HEK293 (cell line): ENCODE results near the gene INPP5D.

Experiments
- CTCF ChIA-PET: fragments of 350-600 bp; formaldehyde crosslinking; extraction: SDS; loops from one replicate; lab custom pipeline; 2021; ENCODE audit warnings: antibody characterized with exemption; lab: Yijun Ruan, JAX
- POLR2A ChIA-PET: fragments of 300-600 bp; formaldehyde crosslinking; extraction: SDS; loops from one replicate; lab custom pipeline; 2020; ENCODE audit warnings: antibody characterized with exemption, inconsistent platforms; lab: Yijun Ruan, JAX
- H3K27ac ChIP-seq: fragments of 200-500 bp; sonication (Bioruptor generic); 2 replicates; pipeline ENCODE4 v1.5.1; 2014; ENCODE audit warnings: low read depth, low read length, control low read depth, inconsistent platforms; ENCODE audit errors: extremely low read depth
- H3K36me3 ChIP-seq, 2 experiments: fragments of 200-500 bp in 1 of 2; sonication (Bioruptor generic) in 1 of 2; 1 replicate in 1 of 2; 2 replicates in 1 of 2; pipeline ENCODE4 v1.5.1; 2014 to 2017; ENCODE audit warnings: inconsistent platforms in 2 of 2, low read length in 2 of 2; ENCODE audit not compliant: control insufficient read depth in 2 of 2, insufficient read depth in 1 of 2
- H3K4me1 ChIP-seq: fragments of 200-500 bp; sonication (Bioruptor generic); 2 replicates; pipeline ENCODE4 v1.5.1; 2014; ENCODE audit warnings: mild to moderate bottlenecking, low read length, inconsistent platforms; ENCODE audit not compliant: control insufficient read depth, insufficient read depth
- H3K4me3 ChIP-seq: 2 replicates; pipeline ENCODE4 v1.5.1; 2011; ENCODE audit warnings: low read depth, mild to moderate bottlenecking, control low read depth, low read length, moderate library complexity
- H3K9me3 ChIP-seq: fragments of 200-500 bp; sonication (Bioruptor generic); 2 replicates; pipeline ENCODE4 v1.5.1; 2014; ENCODE audit warnings: low read depth, low read length, inconsistent platforms; ENCODE audit not compliant: control insufficient read depth, insufficient read depth
- AEBP2 ChIP-seq: fragments of 450-650 bp; formaldehyde crosslinking; IDR thresholded peaks from 2 replicates; pipeline ENCODE4 v1.5.1; 2016; ENCODE audit warnings: missing biosample characterization, missing genetic modification characterization, borderline replicate concordance
- EGR2 ChIP-seq: fragments of 450-650 bp; formaldehyde crosslinking; IDR thresholded peaks from 2 replicates; pipeline ENCODE4 v1.5.1; 2016; ENCODE audit warnings: low read depth, missing biosample characterization, missing genetic modification characterization
- GLIS2 ChIP-seq: fragments of 450-650 bp; formaldehyde crosslinking; IDR thresholded peaks from 2 replicates; pipeline ENCODE4 v1.5.1; 2016; ENCODE audit warnings: missing biosample characterization, missing genetic modification characterization
- SP7 ChIP-seq: fragments of 450-650 bp; formaldehyde crosslinking; IDR thresholded peaks from 2 replicates; pipeline ENCODE4 v1.5.1; 2016; ENCODE audit warnings: missing biosample characterization, missing genetic modification characterization
- TSHZ1 ChIP-seq: fragments of 450-650 bp; formaldehyde crosslinking; IDR thresholded peaks from 2 replicates; pipeline ENCODE4 v1.5.1; 2016; ENCODE audit warnings: missing biosample characterization, missing genetic modification characterization, borderline replicate concordance
- ZFHX2 ChIP-seq: fragments of 450-650 bp; formaldehyde crosslinking; conservative IDR thresholded peaks from 2 replicates; pipeline ENCODE4 v1.5.1; 2016; ENCODE audit warnings: missing biosample characterization, missing genetic modification characterization
- ZFP41 ChIP-seq: fragments of 450-650 bp; formaldehyde crosslinking; IDR thresholded peaks from 2 replicates; pipeline ENCODE4 v1.5.1; 2016; ENCODE audit warnings: missing biosample characterization, missing genetic modification characterization, borderline replicate concordance
- ZNF175 ChIP-seq: fragments of 450-650 bp; formaldehyde crosslinking; IDR thresholded peaks from 2 replicates; pipeline ENCODE4 v1.5.1; 2016; ENCODE audit warnings: missing biosample characterization, missing genetic modification characterization
- ZNF280D ChIP-seq: fragments of 450-650 bp; formaldehyde crosslinking; IDR thresholded peaks from 2 replicates; pipeline ENCODE4 v1.5.1; 2016; ENCODE audit warnings: missing biosample characterization, missing genetic modification characterization
- ZNF366 ChIP-seq: fragments of 450-650 bp; formaldehyde crosslinking; conservative IDR thresholded peaks from 2 replicates; pipeline ENCODE4 v1.5.1; 2016; ENCODE audit warnings: missing biosample characterization, missing genetic modification characterization
- ZNF654 ChIP-seq: fragments of 450-650 bp; formaldehyde crosslinking; IDR thresholded peaks from 2 replicates; pipeline ENCODE4 v1.5.1; 2016; ENCODE audit warnings: low read depth, missing biosample characterization, missing genetic modification characterization
- TF ChIP-seq, protein P1 (sequence below): fragments of 450-650 bp; formaldehyde crosslinking; IDR thresholded peaks from 2 replicates; pipeline ENCODE4 v1.5.1; 2016; ENCODE audit warnings: missing biosample characterization, missing genetic modification characterization

The INPP5D gene

GRCh38 chr2:233047667-233048066 lies 12.5 kb upstream of the INPP5D start:
- no peaks in the 10 kb centered on the region for H3K36me3 ChIP-seq
- ChIA-PET POLR2A (no interaction called here), CTCF (interaction anchor here (0.6 to 1.6 kb wide), 3 partner anchors 16 to 195 kb away, joined by 3 to 4 read pairs (median 3); no protein-coding TSS in a partner anchor)
- H3K27ac ChIP-seq = no peak overlapping the region
- no peaks in the 10 kb centered on the region for H3K9me3 ChIP-seq
- H3K4me1 ChIP-seq = no peaks in the 10 kb centered on the region
- TF ChIP-seq EGR2 (tag by site-specific recombination) = 0 out of 2 replicates have a peak, but pooled peaks have one; percentile 11
- TF ChIP-seq TSHZ1 (tag by site-specific recombination) = no peak
- H3K4me3 ChIP-seq = no peak overlapping the region

GRCh38 chr2:233048569-233049193 lies 11.5 kb upstream of the INPP5D start:
- CTCF ChIA-PET = interaction anchor here (1.3 to 1.6 kb wide), 2 partner anchors 20 to 196 kb away, joined by 3 to 4 read pairs; no protein-coding TSS in a partner anchor
- H3K4me1 ChIP-seq = no peaks in the 10 kb centered on the region
- no peak overlapping the region for H3K4me3 ChIP-seq
- no peak overlapping the region for H3K27ac ChIP-seq
- TF ChIP-seq ZNF654 (tag by site-specific recombination) (no peak), AEBP2 (tag by site-specific recombination) (no peak), ZFP41 (no peak), ZNF366 (tag by site-specific recombination) (no peak), ZNF175 (tag by site-specific recombination) (no peak), SP7 (no peak), ZNF280D (tag by site-specific recombination) (no peak), EGR2 (tag by site-specific recombination) (peak; percentile 58), ZFHX2 (peak; percentile 64; the same call in 1 of the 2 replicates)
- no peaks in the 10 kb centered on the region for H3K36me3 ChIP-seq
- POLR2A ChIA-PET = no interaction called here
- no peaks in the 10 kb centered on the region for H3K9me3 ChIP-seq

DNA sequence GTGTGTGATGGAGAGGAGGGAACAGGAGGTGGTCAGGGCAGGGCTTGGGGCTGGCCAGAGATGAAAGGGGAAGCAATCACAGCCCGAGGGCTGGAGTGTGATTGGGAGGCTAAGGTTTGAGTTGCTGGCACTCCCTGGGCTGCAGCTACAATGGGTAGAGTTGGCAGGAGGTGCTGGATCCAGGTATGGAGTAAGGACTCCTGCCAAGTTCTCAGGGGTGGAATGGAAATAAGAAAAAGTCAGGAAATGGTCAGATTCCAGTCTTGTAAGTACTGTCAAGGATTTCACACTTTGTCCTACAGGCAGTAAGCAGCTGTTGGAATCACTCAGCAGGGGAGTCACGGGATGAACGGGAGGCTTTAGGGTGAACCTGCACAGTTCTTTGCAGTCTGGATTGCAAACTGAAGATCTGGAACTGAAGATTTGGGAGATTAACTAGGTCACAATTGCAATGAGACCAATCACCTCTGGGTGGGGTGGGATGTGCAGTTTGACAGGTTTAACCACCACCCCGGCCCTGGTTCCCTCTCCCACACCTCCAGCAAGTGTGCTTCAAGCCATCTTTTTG lies 10.9 kb upstream of the INPP5D start:
- Histone ChIP-seq H3K36me3 (no peaks in the 10 kb centered on the region), H3K9me3 (no peaks in the 10 kb centered on the region), H3K4me1 (no peaks in the 10 kb centered on the region), H3K4me3 (no peak overlapping the region), H3K27ac (no peak overlapping the region)
- ChIA-PET CTCF (interaction anchor here (0.6 kb wide), 1 partner anchor 21 kb away, joined by 3 read pairs; no protein-coding TSS in a partner anchor), POLR2A (no interaction called here)
- TF ChIP-seq GLIS2 (tag by site-specific recombination) = no peak
- TF ChIP-seq, protein P1, sequence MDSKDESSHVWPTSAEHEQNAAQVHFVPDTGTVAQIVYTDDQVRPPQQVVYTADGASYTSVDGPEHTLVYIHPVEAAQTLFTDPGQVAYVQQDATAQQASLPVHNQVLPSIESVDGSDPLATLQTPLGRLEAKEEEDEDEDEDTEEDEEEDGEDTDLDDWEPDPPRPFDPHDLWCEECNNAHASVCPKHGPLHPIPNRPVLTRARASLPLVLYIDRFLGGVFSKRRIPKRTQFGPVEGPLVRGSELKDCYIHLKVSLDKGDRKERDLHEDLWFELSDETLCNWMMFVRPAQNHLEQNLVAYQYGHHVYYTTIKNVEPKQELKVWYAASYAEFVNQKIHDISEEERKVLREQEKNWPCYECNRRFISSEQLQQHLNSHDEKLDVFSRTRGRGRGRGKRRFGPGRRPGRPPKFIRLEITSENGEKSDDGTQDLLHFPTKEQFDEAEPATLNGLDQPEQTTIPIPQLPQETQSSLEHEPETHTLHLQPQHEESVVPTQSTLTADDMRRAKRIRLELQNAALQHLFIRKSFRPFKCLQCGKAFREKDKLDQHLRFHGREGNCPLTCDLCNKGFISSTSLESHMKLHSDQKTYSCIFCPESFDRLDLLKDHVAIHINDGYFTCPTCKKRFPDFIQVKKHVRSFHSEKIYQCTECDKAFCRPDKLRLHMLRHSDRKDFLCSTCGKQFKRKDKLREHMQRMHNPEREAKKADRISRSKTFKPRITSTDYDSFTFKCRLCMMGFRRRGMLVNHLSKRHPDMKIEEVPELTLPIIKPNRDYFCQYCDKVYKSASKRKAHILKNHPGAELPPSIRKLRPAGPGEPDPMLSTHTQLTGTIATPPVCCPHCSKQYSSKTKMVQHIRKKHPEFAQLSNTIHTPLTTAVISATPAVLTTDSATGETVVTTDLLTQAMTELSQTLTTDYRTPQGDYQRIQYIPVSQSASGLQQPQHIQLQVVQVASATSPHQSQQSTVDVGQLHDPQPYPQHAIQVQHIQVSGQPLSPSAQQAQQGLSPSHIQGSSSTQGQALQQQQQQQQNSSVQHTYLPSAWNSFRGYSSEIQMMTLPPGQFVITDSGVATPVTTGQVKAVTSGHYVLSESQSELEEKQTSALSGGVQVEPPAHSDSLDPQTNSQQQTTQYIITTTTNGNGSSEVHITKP = peak; percentile 20; the same call in 1 of the 2 replicates
